Tongue (tissue), 3 donors: ENCODE results near the gene FTL. TPM values are rescaled to one million over a fixed set of nuclear protein-coding genes. Genes with fewer than 3 reads are reported as not detected.
A peak's percentile ranks its signal among the peaks of the same experiment; 100 is the strongest.

ENCODE experiments used
- DNase-seq: peaks from one replicate; pipeline ENCODE4 v3.0.0-alpha.2; 2015
- small RNA-seq: library from RNA; depleted of rRNA; stranded (forward); fragments of <200 nt; gene quantifications from one replicate; pipeline ENCODE3, GENCODE V24; 2014; ENCODE audit warnings: low replicate concordance
- total RNA-seq: library from RNA; depleted of rRNA; stranded (reverse); fragments of >200 nt; gene quantifications from one replicate; pipeline ENCODE4 v1.2.3, GENCODE V29; 2014

FTL gene
- total RNA-seq, 1 donor from 2014 or later = 430 TPM

DNA sequence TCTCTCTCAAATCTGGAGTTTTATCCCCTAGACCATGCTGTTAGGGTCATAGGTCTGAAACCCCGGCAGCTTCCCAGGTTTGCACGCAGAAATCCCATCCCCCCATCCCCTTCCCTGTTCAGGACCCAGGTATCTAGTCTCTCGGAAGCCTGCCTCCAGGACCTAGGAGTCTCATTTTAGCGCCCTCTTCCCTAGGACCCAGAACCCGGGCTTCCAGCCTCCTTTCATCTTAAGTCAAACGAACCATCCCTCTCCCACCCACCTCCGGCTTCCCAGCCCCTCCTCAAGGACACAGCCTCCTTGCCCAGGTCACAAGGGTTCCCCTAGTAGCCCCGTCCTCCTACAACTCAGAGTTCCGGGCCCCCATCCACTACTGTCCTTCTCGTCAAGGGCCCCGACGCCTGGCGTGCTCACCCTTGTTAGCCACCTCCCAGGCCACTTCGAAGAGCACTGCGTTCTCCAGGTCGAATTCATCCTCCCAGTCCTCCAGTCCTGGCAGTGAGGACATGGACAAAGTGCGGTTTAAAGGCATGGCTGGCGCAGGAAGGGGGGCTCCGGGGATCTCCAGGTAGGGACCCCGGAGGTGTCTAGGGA lies 27.6 kb downstream of the FTL start:
- no peak for DNase-seq

- DNase-seq = peak; percentile 100
These were observed 28.3 kb downstream of the FTL start, which contains the start of the genes GYS1 and RUVBL2 for GRCh38 chr19:48993175-48994034. TSS of gene GYS1 (minus strand) at chr19:48993309. CDS start at chr19:48993112, 197 bp downstream. TSS of gene RUVBL2 (plus strand) at chr19:48993887. CDS start at chr19:48993912, 25 bp downstream.

DNA sequence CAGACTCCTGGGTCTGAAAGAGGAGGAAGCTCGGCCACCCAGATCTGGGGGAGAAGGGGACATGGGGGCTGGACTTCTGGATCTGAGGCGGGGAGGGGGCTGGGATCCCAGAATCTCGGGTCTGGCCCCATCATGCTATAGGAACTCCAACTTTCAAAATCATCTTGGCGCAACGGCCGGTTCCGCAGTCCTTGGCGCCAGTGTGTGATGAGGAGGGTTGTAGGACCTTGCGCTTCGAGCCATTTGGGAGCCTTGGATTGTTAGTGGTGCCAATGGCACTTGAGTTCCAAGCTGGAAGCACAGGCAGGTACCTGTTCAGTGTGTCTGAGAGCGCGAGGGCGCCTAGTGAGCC lies 28.9 kb downstream of the FTL start:
- DNase-seq = no peak

DNA sequence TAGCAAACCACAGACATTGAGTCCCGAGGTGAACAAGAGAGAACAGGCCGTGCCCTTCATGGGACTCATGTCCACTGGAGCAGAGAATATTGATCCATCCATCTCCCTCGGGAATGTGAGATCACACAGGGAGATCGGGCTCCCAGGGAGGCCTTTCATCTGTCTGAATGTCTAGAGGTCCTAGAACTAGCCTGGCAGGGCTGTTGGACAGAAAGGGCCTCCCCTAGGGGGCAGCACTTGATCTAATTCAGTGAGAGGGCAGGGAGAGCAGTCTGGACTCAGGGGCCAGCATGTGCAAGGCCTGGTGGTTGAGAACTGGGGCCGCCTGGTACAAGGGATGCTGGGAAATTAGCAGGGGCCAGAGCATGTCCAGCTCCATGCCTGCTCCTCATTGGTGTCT lies 32.9 kb downstream of the FTL start:
- DNase-seq = no peak

DNA sequence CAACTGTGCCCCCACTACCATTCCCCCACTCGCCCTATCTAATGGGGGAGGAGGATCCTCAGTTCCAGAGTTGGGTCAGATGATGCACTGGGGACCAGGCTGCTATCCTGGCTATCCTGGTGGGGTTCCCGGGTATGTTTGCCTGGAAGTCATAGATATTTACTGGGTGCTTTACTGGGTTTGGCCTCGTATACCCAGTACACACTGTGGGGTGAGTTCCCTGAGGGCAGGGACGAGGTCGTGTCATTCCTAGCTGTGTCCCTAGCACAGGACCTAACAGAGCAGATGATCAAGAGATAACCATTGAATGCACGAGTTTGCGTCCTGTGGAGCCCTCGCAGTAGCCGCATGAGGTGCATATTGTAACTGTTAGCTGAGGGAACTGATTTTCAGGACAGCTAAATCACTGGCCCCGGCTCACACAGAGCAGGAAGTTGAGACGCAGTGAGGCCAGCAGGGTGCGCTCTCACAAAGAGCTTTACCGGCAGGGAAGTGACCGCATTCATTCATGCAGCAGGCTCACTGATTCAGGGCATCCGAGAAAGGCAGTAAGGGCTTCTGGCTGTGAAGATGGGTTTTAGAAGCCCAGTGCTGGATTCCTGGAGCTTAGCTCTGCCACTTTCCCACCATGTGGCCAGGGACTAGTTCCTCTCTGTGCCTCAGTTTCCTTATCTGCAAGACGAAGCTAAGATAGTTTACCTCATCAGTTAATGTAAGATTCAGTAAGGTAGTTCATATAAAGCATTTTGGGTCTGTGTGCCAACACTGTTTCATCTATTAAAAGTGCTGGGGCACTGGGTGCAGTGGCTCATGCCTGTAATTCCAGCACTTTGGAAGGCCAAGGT lies 34.6 kb downstream of the FTL start:
- peak; percentile 74 for DNase-seq

DNA sequence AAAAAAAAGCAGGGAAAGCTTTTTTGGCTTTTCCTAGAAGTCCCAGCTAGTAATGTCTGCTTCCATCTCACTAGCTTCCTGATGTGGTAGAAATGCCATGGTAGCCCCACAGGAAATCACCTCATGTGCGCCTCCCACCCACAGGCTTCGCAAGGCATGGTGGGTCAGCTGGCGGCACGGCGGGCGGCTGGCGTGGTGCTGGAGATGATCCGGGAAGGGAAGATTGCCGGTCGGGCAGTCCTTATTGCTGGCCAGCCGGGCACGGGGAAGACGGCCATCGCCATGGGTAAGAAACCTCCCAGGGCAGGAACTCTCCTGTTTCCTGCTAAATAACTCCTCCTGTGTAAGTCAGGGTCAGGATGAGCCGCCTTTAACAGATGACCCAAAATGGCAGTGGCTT lies 39.0 kb downstream of the FTL start:
- no peak for DNase-seq

GRCh38 chr19:49004964-49005614 lies 40.0 kb downstream of the FTL start:
- DNase-seq = no peak

- no peak for DNase-seq
These were observed 41.8 kb downstream of the FTL start for GRCh38 chr19:49006905-49007304.

GRCh38 chr19:49009828-49010227 lies 44.7 kb downstream of the FTL start:
- no peak for DNase-seq

- DNase-seq = no peak
These were observed 45.3 kb downstream of the FTL start for GRCh38 chr19:49010453-49010852.

GRCh38 chr19:49011194-49011593 lies 46.1 kb downstream of the FTL start:
- no peak for DNase-seq

GRCh38 chr19:49014123-49014869 lies 49.2 kb downstream of the FTL start:
- no peak for DNase-seq

DNA sequence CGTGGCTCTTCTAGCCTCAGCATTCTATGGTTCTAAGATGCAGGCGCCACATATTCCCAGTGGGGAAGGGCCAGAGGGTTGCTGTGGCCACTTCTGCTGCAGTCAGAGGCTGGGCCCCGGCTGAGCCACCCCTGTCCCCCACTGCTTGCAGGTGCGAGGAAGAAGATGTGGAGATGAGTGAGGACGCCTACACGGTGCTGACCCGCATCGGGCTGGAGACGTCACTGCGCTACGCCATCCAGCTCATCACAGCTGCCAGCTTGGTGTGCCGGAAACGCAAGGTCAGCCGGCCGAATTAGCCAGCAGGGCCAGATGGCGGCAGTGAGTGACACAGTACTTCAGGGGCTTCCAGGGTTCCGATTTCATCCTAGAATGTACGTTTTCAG lies 49.8 kb downstream of the FTL start:
- DNase-seq = no peak

- DNase-seq = no peak
These were observed 51.1 kb downstream of the FTL start for GRCh38 chr19:49016067-49016839.

Small RNAs within 50 kb of the gene (small RNA-seq; reads per million reads assigned to genes)
- gene AC026803.1 (not detected), gene MIR6798 (0.05 reads per million)

Other genes starting within 250 kb of the FTL start
- gene MAMSTR, start 245.6 kb upstream of the FTL start, total RNA-seq = 4.3 TPM
- 24.1 TPM for gene RASIP1, start 224.7 kb upstream of the FTL start, total RNA-seq
- gene IZUMO1, start 218.4 kb upstream of the FTL start, total RNA-seq = not detected
- gene FUT1, start 212.7 kb upstream of the FTL start, total RNA-seq = 1.1 TPM
- not detected for gene FGF21, start 209.8 kb upstream of the FTL start, total RNA-seq
- gene BCAT2, start 154.3 kb upstream of the FTL start, total RNA-seq = 23.1 TPM
- 1.2 TPM for gene HSD17B14, start 128.8 kb upstream of the FTL start, total RNA-seq
- 18.1 TPM for gene PLEKHA4, start 96.7 kb upstream of the FTL start, total RNA-seq
- gene PPP1R15A, start 92.9 kb upstream of the FTL start, total RNA-seq = 64.0 TPM
- gene TULP2, start 66.6 kb upstream of the FTL start, total RNA-seq = not detected
- gene NUCB1, start 65.0 kb upstream of the FTL start, total RNA-seq = 154 TPM
- not detected for gene DHDH, start 31.6 kb upstream of the FTL start, total RNA-seq
- gene BAX, start 10.4 kb upstream of the FTL start, total RNA-seq = 22.1 TPM
- gene GYS1, start 28.0 kb downstream of the FTL start, total RNA-seq = 88.6 TPM
- gene RUVBL2, start 28.6 kb downstream of the FTL start, total RNA-seq = 96.6 TPM
- not detected for gene LHB, start 51.8 kb downstream of the FTL start, total RNA-seq
- not detected for gene CGB3, start 59.0 kb downstream of the FTL start, total RNA-seq
- gene CGB2, start 66.6 kb downstream of the FTL start, total RNA-seq = not detected
- not detected for gene CGB1, start 71.6 kb downstream of the FTL start, total RNA-seq
- not detected for gene CGB5, start 78.5 kb downstream of the FTL start, total RNA-seq
- gene CGB8, start 83.8 kb downstream of the FTL start, total RNA-seq = not detected
- 0.21 TPM for gene CGB7, start 92.4 kb downstream of the FTL start, total RNA-seq
- gene NTF4, start 99.5 kb downstream of the FTL start, total RNA-seq = 6.5 TPM
- 15.7 TPM for gene KCNA7, start 107.4 kb downstream of the FTL start, total RNA-seq
- 150 TPM for gene SNRNP70, start 120.1 kb downstream of the FTL start, total RNA-seq
- gene LIN7B, start 149.1 kb downstream of the FTL start, total RNA-seq = 6.1 TPM
- gene C19orf73, start 153.8 kb downstream of the FTL start, total RNA-seq = 0.51 TPM
- gene PPFIA3, start 154.2 kb downstream of the FTL start, total RNA-seq = 9.7 TPM
- gene HRC, start 190.1 kb downstream of the FTL start, total RNA-seq = 154 TPM
- gene TRPM4, start 192.5 kb downstream of the FTL start, total RNA-seq = 28.2 TPM